D721Med (cell line): Measurements from ENCODE around the gene INSR.
A peak's percentile ranks its signal among the peaks of the same experiment; 100 is the strongest.

Experiments used
- DNase-seq: peaks from one replicate; pipeline ENCODE4 v3.0.0; 2011; ENCODE audit warnings: low spot score; ENCODE audit not compliant: insufficient read length
- FAIRE-seq: peaks from 2 replicates; lab custom pipeline; 2011; peaks lifted over from hg19 to GRCh38; lab: Jason Lieb, UNC
- TF ChIP-seq, protein P1 (sequence below): IDR thresholded peaks from 2 replicates; pipeline ENCODE4 v1.5.1; 2012; ENCODE audit warnings: mild to moderate bottlenecking, control low read depth; ENCODE audit not compliant: insufficient read depth; ENCODE audit errors: missing control alignments

The INSR gene

GRCh38 chr19:7099597-7099921, 194.7 kb downstream of the INSR start:
- TF ChIP-seq, protein P1, sequence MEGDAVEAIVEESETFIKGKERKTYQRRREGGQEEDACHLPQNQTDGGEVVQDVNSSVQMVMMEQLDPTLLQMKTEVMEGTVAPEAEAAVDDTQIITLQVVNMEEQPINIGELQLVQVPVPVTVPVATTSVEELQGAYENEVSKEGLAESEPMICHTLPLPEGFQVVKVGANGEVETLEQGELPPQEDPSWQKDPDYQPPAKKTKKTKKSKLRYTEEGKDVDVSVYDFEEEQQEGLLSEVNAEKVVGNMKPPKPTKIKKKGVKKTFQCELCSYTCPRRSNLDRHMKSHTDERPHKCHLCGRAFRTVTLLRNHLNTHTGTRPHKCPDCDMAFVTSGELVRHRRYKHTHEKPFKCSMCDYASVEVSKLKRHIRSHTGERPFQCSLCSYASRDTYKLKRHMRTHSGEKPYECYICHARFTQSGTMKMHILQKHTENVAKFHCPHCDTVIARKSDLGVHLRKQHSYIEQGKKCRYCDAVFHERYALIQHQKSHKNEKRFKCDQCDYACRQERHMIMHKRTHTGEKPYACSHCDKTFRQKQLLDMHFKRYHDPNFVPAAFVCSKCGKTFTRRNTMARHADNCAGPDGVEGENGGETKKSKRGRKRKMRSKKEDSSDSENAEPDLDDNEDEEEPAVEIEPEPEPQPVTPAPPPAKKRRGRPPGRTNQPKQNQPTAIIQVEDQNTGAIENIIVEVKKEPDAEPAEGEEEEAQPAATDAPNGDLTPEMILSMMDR = no peak
- no peak for FAIRE-seq
- DNase-seq = no peak

DNA sequence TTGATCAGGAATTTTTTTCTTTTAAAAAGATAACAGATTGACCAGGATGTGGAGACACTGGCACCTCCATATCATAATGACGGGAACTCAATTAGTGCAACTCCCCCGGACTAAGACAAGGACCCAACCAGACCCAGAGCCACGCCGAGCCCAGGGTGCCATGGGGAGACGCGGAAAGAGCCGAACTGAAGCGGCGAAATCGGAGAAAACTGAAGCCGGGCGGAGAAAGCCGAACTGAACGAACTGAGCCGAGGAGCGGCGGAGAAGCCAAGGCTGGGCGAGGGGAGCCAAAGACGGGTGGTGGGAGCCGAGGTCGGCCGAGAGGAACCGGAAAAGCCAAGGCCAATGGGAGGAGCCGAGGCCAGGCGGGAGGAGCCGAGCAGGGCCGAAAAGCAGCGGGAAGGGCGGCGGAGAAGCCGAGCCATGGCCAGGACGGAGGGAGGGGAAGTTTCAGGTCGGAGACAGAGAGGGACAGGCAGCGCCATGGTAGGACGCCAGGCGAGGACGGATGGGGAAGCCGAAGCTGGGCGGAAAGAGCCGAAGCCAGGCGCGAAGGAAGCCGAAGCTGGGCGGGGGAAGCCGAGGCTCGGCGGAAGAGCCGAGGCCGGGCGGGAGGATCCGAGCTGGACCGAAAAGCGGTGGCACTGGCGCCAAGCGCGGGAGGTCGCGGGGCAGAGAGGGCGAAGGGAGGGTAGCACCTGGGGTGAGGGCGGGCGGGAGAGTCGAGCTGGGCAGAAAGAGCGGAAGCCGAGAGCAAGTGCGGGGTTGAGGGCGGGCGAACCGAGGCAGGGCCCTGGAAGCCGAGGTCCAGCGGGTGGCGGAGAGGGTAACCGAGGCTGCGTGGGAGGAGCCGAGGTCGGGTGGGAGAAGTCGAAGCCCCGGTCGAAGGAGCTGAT, 195.3 kb downstream of the INSR start:
- TF ChIP-seq, protein P1 = no peak
- FAIRE-seq = no peak
- peak; percentile 61 for DNase-seq

- FAIRE-seq = no peak
Observed at GRCh38 chr19:7098096-7098495, 196.1 kb downstream of the INSR start.

GRCh38 chr19:7088999-7089398, 205.2 kb downstream of the INSR start:
- TF ChIP-seq, protein P1 = no peak
- DNase-seq (no peak), FAIRE-seq (no peak)

More at GRCh38 chr19:7098096-7098495, 196.1 kb downstream of the INSR start:
- TF ChIP-seq, protein P1 = no peak
- no peak for DNase-seq

DNA sequence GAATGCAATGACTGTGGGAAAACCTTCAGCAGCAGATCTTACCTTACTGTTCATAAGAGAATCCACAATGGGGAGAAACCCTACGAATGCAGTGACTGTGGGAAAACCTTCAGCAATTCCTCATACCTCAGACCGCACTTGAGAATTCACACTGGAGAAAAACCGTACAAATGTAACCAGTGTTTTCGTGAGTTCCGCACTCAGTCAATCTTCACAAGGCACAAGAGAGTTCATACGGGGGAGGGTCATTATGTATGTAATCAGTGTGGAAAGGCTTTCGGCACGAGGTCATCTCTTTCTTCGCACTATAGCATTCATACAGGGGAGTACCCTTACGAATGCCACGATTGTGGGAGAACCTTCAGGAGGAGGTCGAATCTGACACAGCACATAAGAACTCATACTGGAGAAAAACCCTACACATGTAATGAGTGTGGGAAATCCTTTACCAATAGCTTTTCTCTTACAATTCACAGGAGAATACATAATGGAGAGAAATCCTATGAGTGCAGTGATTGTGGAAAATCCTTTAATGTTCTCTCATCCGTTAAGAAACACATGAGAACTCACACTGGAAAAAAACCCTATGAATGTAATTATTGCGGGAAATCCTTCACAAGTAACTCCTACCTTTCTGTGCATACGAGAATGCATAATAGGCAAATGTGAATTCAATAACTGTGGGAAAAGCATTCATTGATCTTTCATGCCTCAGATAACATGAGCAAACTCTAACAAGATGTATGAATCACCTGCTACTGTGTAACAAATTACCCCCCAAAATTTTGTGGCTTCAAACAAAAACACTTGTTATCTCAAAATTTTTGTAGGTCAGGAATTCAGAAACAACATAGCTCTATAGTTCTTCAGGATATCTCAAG, 210.9 kb downstream of the INSR start:
- TF ChIP-seq, protein P1 = no peak
- FAIRE-seq (no peak), DNase-seq (no peak)

DNA sequence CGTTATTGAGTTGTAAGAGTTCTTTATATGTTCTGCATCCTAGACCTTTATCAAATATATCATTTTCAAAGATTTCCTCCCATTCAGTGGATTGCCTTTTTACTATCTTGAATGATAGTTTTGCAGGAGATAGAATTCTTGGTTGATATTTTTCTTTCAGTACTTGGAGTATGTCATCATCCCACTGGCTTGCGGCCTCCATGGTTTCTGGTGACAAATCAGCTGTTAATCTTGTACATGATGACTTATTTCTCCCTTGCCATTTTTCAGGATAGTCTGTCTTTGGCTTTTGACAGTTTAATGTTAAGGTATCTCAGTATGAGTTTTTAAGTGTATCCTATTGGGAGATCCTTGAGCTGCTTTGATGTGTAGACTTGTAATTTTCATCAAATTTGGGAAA, 216.2 kb downstream of the INSR start:
- no peak for DNase-seq
- no peak for FAIRE-seq
- TF ChIP-seq, protein P1 = no peak
